ENCODE data around the gene LAD1.
A peak's percentile ranks its signal among the peaks of the same experiment; 100 is the strongest.

LAD1 gene

DNA sequence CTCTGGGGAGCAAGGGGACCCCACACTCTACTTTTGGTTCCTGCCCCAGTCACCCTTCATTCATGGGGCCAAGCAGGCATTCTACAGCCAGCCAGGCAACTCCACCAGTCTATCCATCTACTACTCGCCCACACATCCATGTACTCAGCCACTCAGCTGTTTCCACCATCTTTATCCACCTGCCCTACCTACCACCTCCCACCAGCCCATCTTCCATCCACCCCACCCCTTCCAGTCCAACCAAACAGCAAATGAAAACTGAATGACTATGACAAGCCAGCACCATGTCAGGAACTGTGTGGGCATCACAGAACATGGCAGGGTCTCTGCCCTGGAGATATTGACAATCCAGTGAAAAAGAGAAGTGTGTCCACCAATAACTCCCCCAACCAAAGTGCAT is 7.9 kb downstream of the LAD1 start:
- no peak for DNase-seq (ENCODE audit: low spot score)

DNA sequence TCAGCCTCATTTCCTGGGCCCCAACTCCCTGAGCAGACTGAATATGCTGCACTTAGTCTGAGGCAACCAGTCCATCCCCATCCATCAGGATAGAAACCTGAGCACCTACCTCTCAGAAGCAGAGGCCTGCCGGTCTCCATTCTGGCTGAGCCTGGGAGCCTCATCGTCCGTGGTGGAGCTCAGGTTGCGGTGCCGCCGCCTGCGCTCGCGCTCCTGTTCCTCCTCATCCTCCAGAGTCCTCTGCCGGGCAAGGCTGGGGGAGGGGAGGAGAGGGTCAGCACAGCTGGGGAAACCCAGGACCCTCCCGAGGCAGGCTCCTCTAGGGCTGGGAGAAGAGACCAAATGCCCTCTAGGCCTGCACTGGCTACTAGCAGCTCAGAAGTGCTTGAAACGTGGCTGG is 10.1 kb downstream of the LAD1 start:
- DNase-seq (ENCODE audit: low spot score): no peak

- DNase-seq (ENCODE audit: low spot score): no peak
Measured at GRCh38 chr1:201386208-201386607, 12.9 kb downstream of the LAD1 start.

DNA sequence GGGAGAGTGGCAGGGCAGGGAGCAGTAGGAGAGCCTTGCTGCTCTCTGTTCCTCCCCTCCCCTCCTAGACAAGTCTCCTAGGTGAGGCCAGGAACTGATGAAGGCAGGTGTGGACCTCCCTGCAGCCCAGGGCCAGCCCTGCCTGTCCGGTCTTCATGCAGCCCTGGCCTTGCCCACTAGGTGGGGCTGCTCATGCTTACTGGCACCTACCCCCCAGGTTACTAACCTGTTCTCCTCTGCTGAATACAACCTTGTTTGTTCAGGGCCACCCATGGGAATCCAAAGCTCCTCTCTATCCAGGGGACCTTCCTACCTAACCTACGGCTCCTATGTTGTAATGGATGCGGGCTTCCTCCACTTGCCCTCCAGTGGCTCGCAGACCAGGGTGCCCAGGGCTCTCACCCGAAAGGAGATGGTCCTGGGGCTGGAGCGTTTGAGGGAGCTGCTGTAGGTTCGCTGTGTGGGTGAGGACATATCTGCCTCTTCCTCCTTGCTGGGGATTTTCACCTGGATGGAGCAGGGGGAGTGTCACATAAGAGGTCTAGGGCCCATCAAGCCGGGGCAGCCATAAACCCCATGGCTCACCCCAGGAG is 13.7 kb downstream of the LAD1 start:
- DNase-seq (ENCODE audit: low spot score): peak; percentile 62

DNA sequence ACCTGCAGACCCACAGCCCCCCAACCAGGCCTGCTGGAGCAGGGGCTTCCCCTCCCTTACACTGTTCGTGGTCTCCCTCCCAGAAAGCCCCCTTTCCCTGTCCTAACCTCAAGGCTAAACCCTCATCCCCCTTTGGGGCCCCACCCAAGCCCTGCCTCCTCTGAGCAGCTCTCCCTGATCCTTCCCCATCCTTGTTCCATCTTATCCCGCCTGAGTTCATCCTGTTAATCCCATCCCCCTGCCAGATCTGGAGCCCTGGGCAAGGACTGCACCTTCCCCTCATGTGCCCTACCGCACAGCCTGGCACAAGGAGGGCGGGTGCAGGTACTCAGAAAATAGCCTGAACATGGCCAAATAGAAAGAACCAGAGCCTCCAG is 14.7 kb downstream of the LAD1 start:
- DNase-seq (ENCODE audit: low spot score): no peak

- no peak for DNase-seq (ENCODE audit: low spot score)
Measured at GRCh38 chr1:201383647-201384405, 15.3 kb downstream of the LAD1 start.

GRCh38 chr1:201381130-201381529 is 18.0 kb downstream of the LAD1 start:
- no peak for DNase-seq (ENCODE audit: low spot score)

DNA sequence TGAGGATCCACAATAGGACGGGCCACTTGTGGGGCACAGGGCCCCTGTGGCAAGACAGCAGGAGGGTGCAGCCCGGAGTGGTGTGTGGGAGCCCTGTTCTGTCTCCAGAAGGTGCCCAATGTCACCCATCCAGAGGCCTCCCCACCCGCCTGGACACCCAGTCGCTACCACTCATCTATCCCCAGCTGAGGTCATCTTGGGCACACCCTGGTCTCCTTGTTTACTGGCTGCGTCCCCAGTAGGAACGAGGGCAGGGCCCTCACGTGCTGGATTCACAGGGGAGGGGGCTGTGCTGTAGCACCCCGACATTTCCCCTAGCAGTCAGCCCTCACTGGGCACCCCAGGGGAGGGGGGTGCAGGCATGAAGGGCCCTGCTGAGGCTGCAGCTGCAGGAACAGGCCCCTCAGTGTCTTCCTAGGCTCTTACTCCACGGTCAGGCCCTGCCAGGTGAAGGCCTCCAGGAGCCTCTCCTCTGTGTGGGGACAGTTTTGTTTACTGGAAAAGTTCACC is 19.3 kb downstream of the LAD1 start:
- DNase-seq (ENCODE audit: low spot score): no peak

GRCh38 chr1:201378804-201379203 is 20.3 kb downstream of the LAD1 start:
- DNase-seq (ENCODE audit: low spot score): no peak

DNA sequence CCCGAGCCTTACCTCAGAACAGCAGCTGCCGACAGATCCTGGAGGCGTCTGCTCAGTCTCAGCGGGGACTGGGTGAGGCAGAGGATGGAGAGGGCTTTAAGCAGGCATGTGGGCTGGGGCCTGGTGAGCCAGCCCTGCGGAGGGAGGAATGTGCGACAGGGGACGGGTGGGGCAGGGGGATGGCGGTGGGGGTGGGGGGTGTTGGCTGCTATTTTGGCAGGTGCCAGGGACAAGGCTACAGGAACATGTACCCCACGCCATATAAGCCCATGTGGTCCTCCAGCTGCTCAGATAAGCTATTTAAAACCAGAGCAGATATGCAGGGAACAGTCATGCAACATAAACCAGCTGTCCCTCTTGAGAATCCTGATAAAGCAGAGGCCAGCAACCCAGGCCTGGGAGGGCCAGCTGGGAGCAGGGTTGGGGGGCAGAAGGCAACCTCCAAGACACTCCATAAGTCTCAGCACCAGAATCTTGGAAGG is 21.5 kb downstream of the LAD1 start, which contains the start of gene TNNT2:
Gene TNNT2 (minus strand): TSS at position 70 of the 482 bp plus-strand sequence. CDS start 4,426 bp downstream, outside the sequence.
- no peak for DNase-seq (ENCODE audit: low spot score)

- DNase-seq (ENCODE audit: low spot score): peak; percentile 76
Measured at GRCh38 chr1:201376464-201377374, 22.4 kb downstream of the LAD1 start.

DNA sequence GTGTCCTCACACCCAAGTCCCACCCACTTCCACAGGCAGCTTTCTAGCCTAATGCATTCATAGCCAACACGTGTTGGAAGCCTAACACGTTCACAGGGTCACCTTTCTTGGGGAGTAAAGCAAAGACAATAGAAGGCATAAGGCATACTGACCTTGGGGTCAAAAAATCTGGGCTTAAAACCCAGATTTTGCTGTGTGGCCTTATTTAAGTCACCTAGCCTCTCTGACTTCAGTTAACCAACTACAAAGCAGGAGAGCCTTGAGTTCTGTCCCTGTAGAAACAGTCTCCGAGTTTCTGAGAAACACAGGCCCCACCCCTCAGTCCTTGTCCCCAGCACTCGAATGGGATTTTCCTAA is 23.0 kb downstream of the LAD1 start:
- no peak for DNase-seq (ENCODE audit: low spot score)

DNA sequence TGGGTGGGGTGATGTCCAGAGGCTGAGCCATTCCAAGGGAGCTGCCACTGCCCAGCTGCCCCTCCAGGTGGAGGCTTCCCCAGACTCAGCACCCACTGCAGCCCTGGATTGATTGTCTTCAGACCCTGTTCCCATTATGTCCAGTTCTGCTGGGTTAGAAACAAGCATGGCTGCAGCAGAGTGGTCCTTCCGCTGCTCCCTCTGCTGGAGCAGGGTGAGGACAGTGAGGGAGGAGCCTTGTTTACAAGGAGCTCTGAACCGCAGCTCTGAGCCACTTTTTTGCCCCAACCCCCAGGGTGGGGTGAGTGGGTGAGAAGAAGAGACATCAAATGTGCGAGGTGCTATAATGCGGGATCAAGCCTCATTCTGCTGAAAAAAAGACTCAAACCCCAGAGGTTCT is 24.0 kb downstream of the LAD1 start:
- DNase-seq (ENCODE audit: low spot score): no peak

DNA sequence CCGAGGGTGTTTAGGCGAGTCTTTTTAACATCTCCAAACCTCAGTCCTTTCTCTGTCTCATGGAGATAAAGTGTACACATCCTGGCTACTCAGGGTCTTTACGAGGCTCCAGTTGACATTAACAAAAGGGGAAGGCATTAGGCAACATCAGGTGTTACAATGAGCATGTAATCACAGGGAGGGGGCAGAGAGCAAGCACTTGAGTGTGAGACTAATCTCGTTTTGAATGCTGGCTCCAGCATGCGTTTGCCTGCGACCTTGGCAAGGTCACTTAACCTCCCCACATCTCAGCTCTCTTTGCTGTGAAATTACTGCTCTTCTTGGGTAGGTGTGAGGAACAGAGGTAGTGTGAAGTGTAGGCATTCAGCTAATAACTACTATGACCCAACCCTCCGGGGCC is 24.8 kb downstream of the LAD1 start:
- DNase-seq (ENCODE audit: low spot score): no peak

GRCh38 chr1:201371792-201372191 is 27.3 kb downstream of the LAD1 start:
- no peak for DNase-seq (ENCODE audit: low spot score)

DNA sequence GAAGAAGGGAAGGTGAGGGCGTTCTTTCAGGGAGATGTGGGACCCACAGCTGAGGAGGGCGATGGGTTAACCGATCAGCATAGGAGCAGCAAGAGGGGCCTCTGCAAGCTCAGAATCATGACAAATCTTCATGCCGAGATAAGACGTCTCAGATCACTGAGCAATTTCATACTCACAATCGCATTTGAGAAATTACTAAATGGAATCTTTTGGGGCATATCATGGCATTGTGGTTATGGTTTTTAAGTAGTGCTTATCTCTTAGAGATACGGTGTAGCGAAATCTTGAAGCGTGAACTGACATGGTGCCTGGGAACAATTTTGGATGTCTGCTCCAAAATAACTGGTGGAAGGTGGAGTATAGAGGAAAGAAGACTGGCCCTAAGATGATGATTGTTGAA is 27.8 kb downstream of the LAD1 start:
- no peak for DNase-seq (ENCODE audit: low spot score)

DNA sequence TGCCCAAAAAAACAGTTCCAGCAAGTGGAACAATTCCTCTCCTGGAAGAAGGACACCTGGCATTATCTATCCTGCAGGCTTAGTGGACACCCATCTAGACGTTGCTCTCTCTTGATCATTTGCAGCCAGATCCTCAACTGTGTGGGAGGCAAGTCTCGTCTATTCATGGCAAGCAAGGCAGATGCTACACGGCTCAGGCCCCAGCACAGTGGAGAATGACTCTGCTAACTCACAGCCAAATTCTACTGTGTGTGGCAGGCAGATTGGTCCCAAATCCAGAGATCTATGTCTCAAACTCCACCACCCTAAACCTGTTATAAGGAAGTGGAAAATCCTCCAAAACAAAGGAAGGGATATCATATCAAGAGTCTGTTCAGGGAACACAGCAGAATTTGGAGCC is 28.6 kb downstream of the LAD1 start:
- DNase-seq (ENCODE audit: low spot score): no peak

DNA sequence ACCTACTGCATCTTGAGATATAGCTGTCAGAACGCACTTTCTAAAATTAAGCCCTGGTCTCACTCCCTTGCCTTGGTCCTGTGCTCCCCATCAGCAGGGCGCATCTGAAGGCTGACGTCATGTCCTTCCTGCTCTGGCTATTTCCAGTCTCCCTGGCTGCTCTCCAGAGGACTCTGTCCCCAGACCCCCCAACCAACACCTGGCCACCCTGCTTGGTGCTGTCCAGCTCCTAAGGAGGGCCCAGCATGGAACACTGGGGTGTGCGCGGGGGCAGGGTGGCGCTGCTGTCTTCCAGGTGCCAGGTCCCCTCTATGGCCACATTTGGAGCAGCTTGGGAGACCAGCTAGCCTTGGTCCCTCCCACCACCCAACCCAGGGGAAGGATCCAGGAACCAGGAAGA is 29.9 kb downstream of the LAD1 start:
- DNase-seq (ENCODE audit: low spot score): no peak

DNA sequence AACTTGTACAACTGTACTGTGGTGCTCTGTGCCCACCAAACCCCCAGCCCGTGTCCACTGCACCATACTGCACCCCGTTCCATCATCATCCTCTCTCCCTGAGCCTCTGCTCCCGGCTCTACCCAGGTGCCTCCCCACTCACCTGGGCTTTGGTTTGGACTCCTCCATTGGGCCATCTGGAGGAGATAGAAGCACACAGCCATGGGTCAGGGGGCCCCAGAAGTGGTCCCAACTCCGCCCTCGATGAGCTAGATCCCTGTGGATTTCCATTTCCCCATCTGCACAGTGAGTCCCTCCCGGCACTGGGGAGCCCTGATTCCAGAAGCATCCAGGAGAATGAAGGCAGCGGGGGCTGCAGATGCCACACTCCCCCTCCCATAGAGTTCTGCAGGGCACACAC is 32.4 kb downstream of the LAD1 start:
- no peak for DNase-seq (ENCODE audit: low spot score)

GRCh38 chr1:201365251-201365650 is 33.9 kb downstream of the LAD1 start:
- DNase-seq (ENCODE audit: low spot score): no peak

- DNase-seq (ENCODE audit: low spot score): no peak
Measured at GRCh38 chr1:201364808-201365105, 34.4 kb downstream of the LAD1 start.

- DNase-seq (ENCODE audit: low spot score): no peak
Measured at GRCh38 chr1:201363467-201363866, 35.7 kb downstream of the LAD1 start.

GRCh38 chr1:201362906-201363305 is 36.2 kb downstream of the LAD1 start:
- DNase-seq (ENCODE audit: low spot score): no peak

All from COLO829 (cell line).